Bronchial epithelial cell (primary cell): ENCODE measurements around the gene DPEP2NB. TPM values are rescaled to one million over a fixed set of nuclear protein-coding genes. Genes with fewer than 3 reads are reported as not detected.
A peak's percentile ranks its signal among the peaks of the same experiment; 100 is the strongest.

Experiments
- DNase-seq: peaks from one replicate; pipeline ENCODE4 v3.0.0-alpha.2; 2010; ENCODE audit warnings: low read depth
- FAIRE-seq: peaks from 2 replicates; lab custom pipeline; 2011; peaks lifted over from hg19 to GRCh38; lab: Jason Lieb, UNC
- H3K27me3 ChIP-seq: 2 replicates; pipeline ENCODE4 v1.5.1; 2011; ENCODE audit warnings: low read length; ENCODE audit not compliant: control insufficient read depth, insufficient read depth
- H3K36me3 ChIP-seq: 2 replicates; pipeline ENCODE4 v1.5.1; 2011; ENCODE audit warnings: low read length; ENCODE audit not compliant: control insufficient read depth, insufficient read depth
- H3K4me3 ChIP-seq: 2 replicates; pipeline ENCODE4 v1.5.1; 2011; ENCODE audit warnings: mild to moderate bottlenecking, low read depth, low read length, control low read depth
- CTCF ChIP-seq: IDR thresholded peaks from 2 replicates; pipeline ENCODE4 v1.5.1; 2011; ENCODE audit warnings: mild to moderate bottlenecking, moderate library complexity, low read length, control low read depth, inconsistent platforms; ENCODE audit not compliant: insufficient read depth, severe bottlenecking
- total RNA-seq: library from RNA; depleted of rRNA; stranded (reverse); fragments of >200 nt; gene quantifications from 2 replicates; pipeline ENCODE4 v1.2.1, GENCODE V29; 2014

The DPEP2NB gene
- total RNA-seq, 1 donor from 2014 or later, result not detected

- Histone ChIP-seq H3K36me3 (no peaks in the 10 kb centered on the region), H3K4me3 (no peak overlapping the region), H3K27me3 (no peaks in the 10 kb centered on the region)
- no peak for TF ChIP-seq CTCF
- DNase-seq (no peak), FAIRE-seq (no peak)
Observed at GRCh38 chr16:67990018-67990386, 25.7 kb downstream of the DPEP2NB start.

- no peak for FAIRE-seq
- no peak for TF ChIP-seq CTCF
- DNase-seq, result no peak
- H3K36me3 ChIP-seq, result no peaks in the 10 kb centered on the region
- no peaks in the 10 kb centered on the region for H3K27me3 ChIP-seq
- no peak overlapping the region for H3K4me3 ChIP-seq
Observed at GRCh38 chr16:67989322-67990017, 26.2 kb downstream of the DPEP2NB start.

- Histone ChIP-seq H3K36me3 (no peaks in the 10 kb centered on the region), H3K4me3 (no peak overlapping the region), H3K27me3 (no peaks in the 10 kb centered on the region)
- FAIRE-seq (no peak), DNase-seq (no peak)
- TF ChIP-seq CTCF, result no peak
Observed at GRCh38 chr16:67988675-67989074, 27.0 kb downstream of the DPEP2NB start.

GRCh38 chr16:67987460-67988160, 28.1 kb downstream of the DPEP2NB start:
- Histone ChIP-seq H3K36me3 (no peaks in the 10 kb centered on the region), H3K4me3 (no peak overlapping the region), H3K27me3 (no peaks in the 10 kb centered on the region)
- FAIRE-seq (no peak), DNase-seq (peak; percentile 40)
- no peak for TF ChIP-seq CTCF

GRCh38 chr16:67986949-67987348, 28.8 kb downstream of the DPEP2NB start:
- no peak for FAIRE-seq
- no peaks in the 10 kb centered on the region for H3K36me3 ChIP-seq
- H3K4me3 ChIP-seq, result no peak overlapping the region
- H3K27me3 ChIP-seq, result no peaks in the 10 kb centered on the region
- no peak for DNase-seq
- no peak for TF ChIP-seq CTCF
